Measurements from ENCODE around the gene METTL9.

DNA sequence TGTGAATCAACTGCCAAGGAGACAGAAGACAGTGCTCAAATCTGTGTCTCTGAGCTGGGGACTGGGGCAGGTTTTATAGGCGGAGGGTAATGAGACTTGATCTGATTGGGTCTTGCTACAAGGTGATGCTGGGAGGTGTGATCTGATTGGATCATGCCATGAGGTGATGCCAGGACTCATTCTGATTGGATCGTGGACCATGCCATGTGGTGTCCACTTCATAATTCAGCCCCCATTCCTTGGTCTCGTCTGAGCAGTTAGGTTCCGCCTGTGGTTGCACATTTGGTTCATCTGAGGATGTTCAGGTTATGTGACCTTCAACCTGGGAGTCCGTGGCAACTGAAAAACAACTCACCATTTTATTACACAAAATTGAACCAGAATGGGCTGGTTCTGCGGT lies 105.4 kb downstream of the METTL9 start:
- TF ChIP-seq, protein P1, sequence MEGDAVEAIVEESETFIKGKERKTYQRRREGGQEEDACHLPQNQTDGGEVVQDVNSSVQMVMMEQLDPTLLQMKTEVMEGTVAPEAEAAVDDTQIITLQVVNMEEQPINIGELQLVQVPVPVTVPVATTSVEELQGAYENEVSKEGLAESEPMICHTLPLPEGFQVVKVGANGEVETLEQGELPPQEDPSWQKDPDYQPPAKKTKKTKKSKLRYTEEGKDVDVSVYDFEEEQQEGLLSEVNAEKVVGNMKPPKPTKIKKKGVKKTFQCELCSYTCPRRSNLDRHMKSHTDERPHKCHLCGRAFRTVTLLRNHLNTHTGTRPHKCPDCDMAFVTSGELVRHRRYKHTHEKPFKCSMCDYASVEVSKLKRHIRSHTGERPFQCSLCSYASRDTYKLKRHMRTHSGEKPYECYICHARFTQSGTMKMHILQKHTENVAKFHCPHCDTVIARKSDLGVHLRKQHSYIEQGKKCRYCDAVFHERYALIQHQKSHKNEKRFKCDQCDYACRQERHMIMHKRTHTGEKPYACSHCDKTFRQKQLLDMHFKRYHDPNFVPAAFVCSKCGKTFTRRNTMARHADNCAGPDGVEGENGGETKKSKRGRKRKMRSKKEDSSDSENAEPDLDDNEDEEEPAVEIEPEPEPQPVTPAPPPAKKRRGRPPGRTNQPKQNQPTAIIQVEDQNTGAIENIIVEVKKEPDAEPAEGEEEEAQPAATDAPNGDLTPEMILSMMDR (IDR thresholded peaks at IDR 0.05): no peak
- TF ChIP-seq POLR2A (IDR thresholded peaks at IDR 0.05): no peak
- no peak for TF ChIP-seq EP300 (IDR thresholded peaks at IDR 0.05)

All from tibial nerve (tissue), 4 donors.